Neural crest cell (in vitro differentiated cells): ENCODE data around the gene EPS8. TPM values are rescaled to one million over a fixed set of nuclear protein-coding genes. Genes with fewer than 3 reads are reported as not detected.
"Not testable (repeated sequence)": the region's sequence is repeated elsewhere in the genome, so short reads cannot be mapped to it uniquely, and the experiment has no call there.

Experiments
- DNase-seq: peaks from one replicate; pipeline ENCODE4 v3.0.0; 2021; ENCODE audit warnings: low read depth, mixed read lengths, low spot score
- H3K27ac Mint-ChIP-seq: one replicate; pipeline ENCODE4 v1.8.0; 2021; ENCODE audit warnings: mild to moderate bottlenecking, mixed read lengths; ENCODE audit not compliant: unreplicated experiment
- H3K27me3 Mint-ChIP-seq: 2 replicates; pipeline ENCODE4 v1.8.0; 2021; ENCODE audit warnings: low read depth, mild to moderate bottlenecking, mixed read lengths
- H3K36me3 Mint-ChIP-seq: 2 replicates; pipeline ENCODE4 v1.8.0; 2021; ENCODE audit warnings: low read depth, mild to moderate bottlenecking, mixed read lengths
- H3K4me1 Mint-ChIP-seq: 2 replicates; pipeline ENCODE4 v1.8.0; 2021; ENCODE audit warnings: mixed read lengths
- H3K4me3 Mint-ChIP-seq: one replicate; pipeline ENCODE4 v1.8.0; 2021; ENCODE audit warnings: mild to moderate bottlenecking, mixed read lengths
- H3K9me3 Mint-ChIP-seq: 2 replicates; pipeline ENCODE4 v1.8.0; 2021; ENCODE audit warnings: mixed read lengths
- total RNA-seq: library from RNA; stranded (reverse); gene quantifications from 2 replicates; pipeline ENCODE4 v1.2.1, GENCODE V29; 2021
- TF ChIP-seq, protein P1 (sequence below): fragments of 200-600 bp; sonication (generic); conservative IDR thresholded peaks from 2 replicates; pipeline ENCODE4 v1.5.0; 2021; ENCODE audit warnings: antibody characterized with exemption, mild to moderate bottlenecking

EPS8 gene
- total RNA-seq, 1 donor from 2014 or later = 24.4 TPM

DNA sequence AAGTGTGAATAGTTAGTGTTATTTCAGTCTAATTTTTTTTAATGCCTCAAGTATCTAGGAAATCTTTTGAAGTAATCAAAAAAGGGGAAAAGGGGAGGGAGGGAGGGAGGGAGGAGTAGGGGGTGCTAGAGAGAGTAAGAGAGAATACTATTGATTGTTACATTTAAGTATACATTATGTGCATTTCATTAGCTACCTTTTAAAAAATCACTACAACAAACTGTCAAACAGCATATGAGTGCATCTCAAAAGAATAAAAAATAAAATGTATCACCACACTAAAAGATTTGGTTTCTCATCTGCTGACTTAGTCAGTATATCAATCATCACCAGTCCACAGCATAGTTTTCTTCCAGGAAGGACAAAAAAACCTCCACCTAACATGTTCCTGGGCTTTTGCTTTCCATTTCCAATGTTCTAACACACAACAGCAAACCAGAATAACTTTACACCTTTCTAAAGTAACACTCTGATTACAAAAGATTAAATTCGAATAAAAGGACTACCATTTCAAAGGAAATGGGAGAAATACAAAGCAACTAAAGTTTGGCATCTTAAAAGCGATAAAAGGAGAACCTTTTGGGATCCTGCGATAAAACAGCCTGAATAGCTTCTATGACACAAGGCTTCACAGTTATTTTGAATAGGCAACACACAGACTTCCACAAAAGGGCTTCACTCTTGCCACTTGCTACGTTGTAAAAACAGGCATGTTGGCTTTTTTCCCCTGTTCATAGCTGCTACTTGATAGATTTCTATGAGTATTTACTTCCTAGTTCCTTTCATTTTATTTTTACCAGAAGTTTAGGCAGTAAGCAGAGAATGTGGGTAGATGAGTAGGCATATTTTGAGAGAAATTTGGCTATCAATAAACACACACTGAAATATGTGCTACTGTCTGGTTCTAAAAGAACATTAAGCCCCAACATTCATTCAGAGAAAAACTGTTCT lies 160.9 kb downstream of the EPS8 start:
- no peak for DNase-seq
- peaks cover 82% of the 10 kb centered on the region for H3K4me1 Mint-ChIP-seq
- H3K9me3 Mint-ChIP-seq = no peaks in the 10 kb centered on the region
- peak overlapping the region; percentile 77 for H3K4me3 Mint-ChIP-seq
- TF ChIP-seq, protein P1, sequence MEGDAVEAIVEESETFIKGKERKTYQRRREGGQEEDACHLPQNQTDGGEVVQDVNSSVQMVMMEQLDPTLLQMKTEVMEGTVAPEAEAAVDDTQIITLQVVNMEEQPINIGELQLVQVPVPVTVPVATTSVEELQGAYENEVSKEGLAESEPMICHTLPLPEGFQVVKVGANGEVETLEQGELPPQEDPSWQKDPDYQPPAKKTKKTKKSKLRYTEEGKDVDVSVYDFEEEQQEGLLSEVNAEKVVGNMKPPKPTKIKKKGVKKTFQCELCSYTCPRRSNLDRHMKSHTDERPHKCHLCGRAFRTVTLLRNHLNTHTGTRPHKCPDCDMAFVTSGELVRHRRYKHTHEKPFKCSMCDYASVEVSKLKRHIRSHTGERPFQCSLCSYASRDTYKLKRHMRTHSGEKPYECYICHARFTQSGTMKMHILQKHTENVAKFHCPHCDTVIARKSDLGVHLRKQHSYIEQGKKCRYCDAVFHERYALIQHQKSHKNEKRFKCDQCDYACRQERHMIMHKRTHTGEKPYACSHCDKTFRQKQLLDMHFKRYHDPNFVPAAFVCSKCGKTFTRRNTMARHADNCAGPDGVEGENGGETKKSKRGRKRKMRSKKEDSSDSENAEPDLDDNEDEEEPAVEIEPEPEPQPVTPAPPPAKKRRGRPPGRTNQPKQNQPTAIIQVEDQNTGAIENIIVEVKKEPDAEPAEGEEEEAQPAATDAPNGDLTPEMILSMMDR = no peak
- H3K27ac Mint-ChIP-seq = peak overlapping the region; percentile 98
- no peaks in the 10 kb centered on the region for H3K27me3 Mint-ChIP-seq
- peaks cover 15% of the 10 kb centered on the region for H3K36me3 Mint-ChIP-seq

DNA sequence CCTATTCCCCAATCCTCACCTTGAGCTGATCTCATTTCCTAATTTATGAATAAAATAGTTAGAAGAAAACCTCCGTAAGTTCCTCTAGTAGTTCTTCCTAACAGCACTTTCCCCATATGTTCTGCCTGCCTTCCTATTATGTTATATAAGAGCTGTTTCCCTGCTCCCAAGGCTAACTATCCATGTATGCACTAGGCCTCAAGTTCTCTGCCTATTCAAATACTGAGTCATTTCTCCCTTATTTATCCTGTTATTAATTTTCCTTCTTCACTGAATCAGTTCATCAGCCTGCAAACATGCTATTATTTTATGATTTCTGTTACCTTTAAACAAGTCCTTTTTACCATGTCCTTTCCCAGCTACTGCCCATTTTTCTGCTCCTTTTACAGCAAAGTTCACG lies 164.1 kb downstream of the EPS8 start:
- no peak overlapping the region for H3K4me3 Mint-ChIP-seq
- peak overlapping the region; percentile 8 for H3K27ac Mint-ChIP-seq
- no peak for DNase-seq
- H3K9me3 Mint-ChIP-seq = no peaks in the 10 kb centered on the region
- TF ChIP-seq, protein P1 = no peak
- H3K27me3 Mint-ChIP-seq = no peaks in the 10 kb centered on the region
- peaks cover 16% of the 10 kb centered on the region for H3K36me3 Mint-ChIP-seq
- peaks cover 56% of the 10 kb centered on the region for H3K4me1 Mint-ChIP-seq

DNA sequence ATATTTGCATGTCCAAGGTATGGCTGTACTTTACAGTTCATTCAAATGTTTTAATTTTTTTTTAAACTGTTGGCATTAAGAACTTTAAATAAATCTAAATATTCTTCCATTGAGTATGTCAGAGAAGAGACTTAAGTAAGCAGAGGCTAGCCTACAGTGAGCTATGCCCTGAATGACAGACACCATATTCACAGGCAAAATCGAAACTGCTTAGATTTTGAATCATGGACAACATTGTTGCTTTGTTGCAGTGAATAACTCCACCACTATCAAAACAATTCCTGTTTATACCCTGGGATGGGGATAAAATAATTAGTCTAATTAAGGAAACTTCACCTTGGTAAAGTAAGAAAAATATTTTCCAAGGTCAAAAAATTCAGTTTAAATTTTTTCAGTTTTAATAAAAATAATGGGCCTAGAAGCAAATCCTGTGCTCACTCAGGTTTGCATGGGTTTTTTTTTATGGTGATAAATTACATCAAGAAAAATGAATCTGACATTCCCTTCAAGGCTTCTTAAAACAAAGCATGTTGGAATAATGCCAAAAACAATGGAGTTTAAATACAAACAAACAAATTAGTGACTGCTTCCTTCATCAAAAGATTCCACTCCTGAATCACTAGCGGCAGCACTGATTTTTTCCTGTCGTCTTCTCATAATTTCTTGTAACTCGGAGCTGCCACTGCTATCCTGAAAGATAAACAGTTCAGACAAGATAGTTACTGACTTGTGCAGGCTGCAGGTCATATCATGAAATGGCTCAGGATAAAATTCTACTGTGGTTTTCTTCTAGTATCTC lies 168.2 kb downstream of the EPS8 start:
- TF ChIP-seq, protein P1 = no peak
- H3K27me3 Mint-ChIP-seq = no peaks in the 10 kb centered on the region
- H3K4me3 Mint-ChIP-seq = no peak overlapping the region
- H3K36me3 Mint-ChIP-seq = peaks cover 34% of the 10 kb centered on the region
- H3K4me1 Mint-ChIP-seq = peaks cover 19% of the 10 kb centered on the region
- H3K27ac Mint-ChIP-seq = no peak overlapping the region
- peaks cover 9% of the 10 kb centered on the region for H3K9me3 Mint-ChIP-seq
- no peak for DNase-seq

DNA sequence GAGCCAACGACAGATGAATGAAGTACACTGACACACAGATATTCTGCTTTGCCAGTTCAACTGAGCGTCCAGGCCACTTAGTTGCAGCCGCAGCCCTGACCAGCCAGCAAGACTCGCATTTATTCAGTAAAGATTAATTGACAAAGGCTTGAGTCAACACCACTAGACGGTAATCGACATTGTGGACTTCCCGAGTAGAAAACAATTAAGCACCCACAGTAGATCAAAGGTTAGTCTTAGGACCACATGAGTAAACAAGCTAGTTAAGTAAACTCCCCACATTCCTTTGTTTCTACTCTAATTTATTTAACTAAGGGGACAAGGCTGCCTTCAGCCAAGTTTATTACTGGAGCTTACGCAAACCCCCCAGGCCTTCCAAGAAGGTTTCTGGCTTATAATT lies 172.7 kb downstream of the EPS8 start:
- not testable (repeated sequence) for H3K27ac Mint-ChIP-seq

DNA sequence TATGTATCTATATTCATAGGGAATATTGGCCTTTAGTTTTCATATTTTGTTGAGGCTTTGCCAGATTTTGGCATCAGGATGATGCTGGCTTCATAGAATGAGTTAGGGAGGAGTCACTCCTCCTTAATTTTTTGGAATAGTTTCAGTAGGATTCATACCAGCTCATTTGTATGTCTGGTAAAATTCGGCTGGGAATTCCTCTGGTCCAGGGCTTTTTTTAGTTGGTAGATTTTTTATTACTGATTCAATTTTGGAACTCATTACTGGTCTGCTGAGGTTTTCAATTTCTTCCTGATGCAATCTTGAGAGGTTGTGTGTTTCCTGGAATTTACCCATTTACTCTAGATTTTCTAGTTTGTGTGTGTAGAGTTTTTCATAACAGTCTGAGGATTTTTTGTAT lies 175.2 kb downstream of the EPS8 start:
- TF ChIP-seq, protein P1 = no peak
- Mint-ChIP-seq H3K36me3 (peaks cover 52% of the 10 kb centered on the region), H3K4me1 (peaks cover under 1% of the 10 kb centered on the region), H3K27ac (no peak overlapping the region), H3K27me3 (no peaks in the 10 kb centered on the region), H3K4me3 (no peak overlapping the region), H3K9me3 (peaks cover 41% of the 10 kb centered on the region)
- no peak for DNase-seq

More for the DNA sequence above, 172.7 kb downstream of the EPS8 start:
- peaks cover 32% of the 10 kb centered on the region for H3K9me3 Mint-ChIP-seq
- H3K4me3 Mint-ChIP-seq, H3K4me1 Mint-ChIP-seq, DNase-seq, H3K27me3 Mint-ChIP-seq: not testable (repeated sequence)
- H3K36me3 Mint-ChIP-seq = peaks cover 52% of the 10 kb centered on the region
